ENCODE results near the gene TUBGCP6. TPM values are rescaled to one million over a fixed set of nuclear protein-coding genes. Genes with fewer than 3 reads are reported as not detected.

TUBGCP6 gene
- total RNA-seq, 2 experiments from 2014 or later: 44.5 to 47.8 TPM

DNA sequence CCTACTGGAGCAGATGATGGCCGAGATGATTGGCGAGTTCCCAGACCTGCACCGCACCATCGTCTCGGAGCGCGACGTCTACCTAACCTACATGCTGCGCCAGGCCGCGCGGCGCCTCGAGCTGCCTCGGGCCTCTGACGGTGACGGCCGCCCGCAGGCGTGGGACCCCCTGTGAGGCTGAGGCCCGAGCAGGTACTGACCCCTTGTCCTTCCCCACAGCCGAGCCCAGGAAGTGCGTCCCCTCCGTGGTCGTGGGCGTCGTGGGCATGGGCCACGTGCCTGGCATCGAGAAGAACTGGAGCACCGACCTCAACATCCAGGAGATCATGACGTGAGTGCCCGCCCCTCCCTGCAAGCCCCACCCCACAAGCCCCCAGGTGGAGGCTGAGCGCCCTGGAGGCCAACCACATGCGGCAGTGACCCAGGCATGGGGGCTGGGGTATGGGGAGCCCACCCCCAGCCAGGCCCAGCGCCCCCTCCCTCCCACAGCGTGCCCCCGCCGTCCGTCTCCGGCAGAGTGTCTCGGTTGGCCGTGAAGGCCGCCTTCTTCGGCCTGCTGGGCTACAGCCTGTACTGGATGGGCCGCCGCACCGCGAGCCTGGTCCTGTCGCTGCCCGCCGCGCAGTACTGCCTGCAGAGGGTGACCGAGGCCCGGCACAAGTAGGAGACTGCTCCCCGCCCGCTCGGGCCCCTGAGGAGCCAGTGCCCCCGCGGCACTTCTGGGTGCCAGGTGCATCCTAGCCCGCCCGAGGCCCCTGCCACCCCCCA is 46.8 kb downstream of the TUBGCP6 start:
- H3K27ac Mint-ChIP-seq: no peak overlapping the region
- no peaks in the 10 kb centered on the region for H3K9me3 Mint-ChIP-seq
- H3K4me3 Mint-ChIP-seq: no peak overlapping the region
- CTCF ChIA-PET: no interaction called here
- no peak for DNase-seq
- H3K36me3 Mint-ChIP-seq (ENCODE audit: low read depth): peaks cover 4% of the 10 kb centered on the region
- H3K4me1 Mint-ChIP-seq (ENCODE audit: low read depth): peaks cover 19% of the 10 kb centered on the region
- no peaks in the 10 kb centered on the region for H3K27me3 Mint-ChIP-seq (ENCODE audit: low read depth)
- intact Hi-C loops (cut with micrococcal nuclease): no loop called here

DNA sequence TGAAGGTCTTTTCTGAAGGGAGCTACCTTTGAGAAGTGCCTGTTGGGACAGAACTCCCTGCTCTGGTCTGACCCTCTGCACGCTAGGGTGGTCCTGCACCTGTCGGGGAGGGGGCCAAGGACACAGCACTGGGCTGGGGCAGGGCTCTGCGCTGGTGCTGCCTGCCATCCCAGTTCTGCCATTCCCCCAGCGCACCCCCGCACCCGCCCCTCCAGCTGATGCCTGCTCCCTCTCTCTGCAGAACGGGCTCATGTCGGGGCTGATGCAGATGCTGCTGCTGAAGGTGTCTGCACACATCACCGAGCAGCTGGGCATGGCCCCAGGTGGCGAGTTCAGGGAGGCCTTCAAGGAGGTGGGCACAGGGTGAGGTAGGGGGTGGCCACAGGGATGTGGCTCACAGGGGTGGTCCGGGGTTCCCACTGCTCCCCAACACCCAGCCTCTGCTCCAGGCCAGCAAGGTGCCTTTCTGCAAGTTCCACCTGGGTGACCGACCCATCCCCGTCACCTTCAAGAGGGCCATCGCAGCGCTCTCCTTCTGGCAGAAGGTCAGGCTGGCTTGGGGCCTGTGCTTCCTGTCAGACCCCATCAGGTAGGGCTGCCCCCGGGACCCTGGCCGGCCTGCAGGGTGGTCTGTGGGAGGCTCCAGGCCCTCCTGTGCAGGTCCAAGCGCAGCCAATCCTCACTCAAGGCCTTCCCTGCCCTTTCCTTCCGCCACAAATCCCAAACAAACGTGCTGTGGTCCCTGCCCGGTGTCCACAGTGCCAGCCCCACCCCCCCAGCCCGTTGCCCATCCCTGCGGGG is 47.6 kb downstream of the TUBGCP6 start:
- Mint-ChIP-seq H3K4me3 (no peak overlapping the region), H3K27me3 (ENCODE audit: low read depth) (no peaks in the 10 kb centered on the region), H3K27ac (no peak overlapping the region), H3K4me1 (ENCODE audit: low read depth) (peaks cover 21% of the 10 kb centered on the region), H3K36me3 (ENCODE audit: low read depth) (peaks cover 4% of the 10 kb centered on the region), H3K9me3 (no peaks in the 10 kb centered on the region)
- no peak for DNase-seq
- intact Hi-C loops (cut with micrococcal nuclease): no loop called here
- CTCF ChIA-PET: no interaction called here

DNA sequence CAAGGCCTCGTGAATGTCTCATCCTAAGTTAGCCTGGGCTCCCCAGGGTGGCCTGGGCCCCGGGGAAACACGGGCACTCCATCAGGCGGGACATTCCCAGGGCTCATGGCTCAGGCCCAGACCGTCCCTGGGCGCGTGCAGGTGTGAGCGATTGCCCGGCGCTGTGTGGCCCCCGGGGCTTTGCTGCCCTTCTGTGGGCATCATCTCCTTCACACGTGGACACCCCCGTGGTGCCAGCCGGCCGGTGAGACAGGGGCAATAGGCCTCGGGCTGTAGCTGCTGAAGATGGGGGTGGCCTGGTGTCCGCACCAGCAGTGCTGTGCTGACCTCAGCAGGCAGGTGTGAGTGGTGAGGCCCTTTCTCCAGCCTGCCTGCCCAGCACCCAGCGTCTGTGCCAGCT is 48.6 kb downstream of the TUBGCP6 start:
- CTCF ChIA-PET: no interaction called here
- Mint-ChIP-seq H3K4me1 (ENCODE audit: low read depth) (peaks cover 27% of the 10 kb centered on the region), H3K27me3 (ENCODE audit: low read depth) (no peaks in the 10 kb centered on the region), H3K9me3 (no peaks in the 10 kb centered on the region), H3K36me3 (ENCODE audit: low read depth) (peaks cover 11% of the 10 kb centered on the region), H3K27ac (no peak overlapping the region), H3K4me3 (no peak overlapping the region)
- DNase-seq: no peak
- intact Hi-C loops (cut with micrococcal nuclease): no loop called here

DNA sequence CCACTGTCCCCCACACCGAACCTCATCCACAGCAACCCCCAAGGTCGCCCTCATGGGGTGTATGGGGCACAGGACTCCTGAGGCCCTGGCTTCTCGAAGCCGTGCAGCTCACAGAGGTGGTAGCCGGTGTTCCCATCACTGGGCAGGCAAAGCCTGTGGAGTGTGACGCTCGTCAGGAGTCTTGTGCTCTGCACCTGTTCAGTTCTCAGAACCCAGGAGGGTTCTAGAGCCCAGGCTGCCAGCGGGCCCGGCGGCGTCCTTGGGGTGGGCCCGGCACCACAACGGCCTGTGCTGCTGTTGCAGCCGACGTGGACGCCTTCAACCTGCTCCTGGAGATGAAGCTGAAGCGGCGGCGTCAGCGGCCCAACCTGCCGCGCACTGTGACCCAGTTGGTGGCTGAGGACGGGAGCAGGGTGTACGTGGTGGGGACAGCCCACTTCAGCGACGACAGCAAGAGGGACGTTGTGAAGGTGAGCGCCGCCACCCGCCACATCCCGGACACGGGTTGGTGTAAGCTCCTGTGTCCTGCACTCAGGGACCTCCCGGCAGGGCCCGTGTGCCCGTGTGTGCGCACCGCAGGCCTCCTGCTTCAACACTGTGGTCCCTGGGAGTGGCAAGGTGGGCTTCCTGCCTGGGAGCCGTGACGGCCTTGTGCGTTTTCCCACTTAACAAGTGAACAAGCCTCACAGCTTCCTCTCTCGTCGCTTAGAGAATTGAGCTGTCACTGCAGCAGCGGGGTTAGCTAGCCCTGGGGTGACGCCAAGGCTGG is 50.6 kb downstream of the TUBGCP6 start:
- Mint-ChIP-seq H3K36me3 (ENCODE audit: low read depth) (peaks cover 13% of the 10 kb centered on the region), H3K27ac (no peak overlapping the region), H3K4me3 (no peak overlapping the region), H3K9me3 (no peaks in the 10 kb centered on the region), H3K27me3 (ENCODE audit: low read depth) (no peaks in the 10 kb centered on the region), H3K4me1 (ENCODE audit: low read depth) (peaks cover 34% of the 10 kb centered on the region)
- no peak for DNase-seq
- CTCF ChIA-PET: no interaction called here
- intact Hi-C loops (cut with micrococcal nuclease): loop anchor here (5.0 kb wide), 4 partner anchors 177 to 367 kb away; partner anchors contain the start of genes BRD1 and PIM3

DNA sequence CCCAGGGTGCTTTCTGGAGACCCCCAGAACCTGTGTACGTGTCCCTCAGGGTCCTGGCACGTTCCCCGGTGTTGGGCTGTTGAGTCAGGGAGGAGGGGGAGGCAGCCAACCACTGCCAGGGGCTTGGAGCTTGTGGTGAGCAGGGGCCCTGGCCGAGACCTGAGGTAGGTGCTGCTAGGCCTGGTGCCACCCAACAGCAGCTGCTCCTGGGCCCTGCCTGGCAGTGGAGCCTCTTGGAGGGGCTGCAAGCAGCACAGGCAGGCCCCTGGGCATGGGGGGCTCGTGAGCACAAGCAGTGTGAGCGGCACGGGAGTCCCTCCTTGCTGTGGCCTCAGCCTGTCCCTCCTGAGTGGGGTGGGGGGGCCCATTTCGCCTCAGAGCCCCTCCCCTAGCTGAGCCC is 51.2 kb downstream of the TUBGCP6 start:
- no peaks in the 10 kb centered on the region for H3K27me3 Mint-ChIP-seq (ENCODE audit: low read depth)
- H3K4me1 Mint-ChIP-seq (ENCODE audit: low read depth): peaks cover 39% of the 10 kb centered on the region
- intact Hi-C loops (cut with micrococcal nuclease): loop anchor here (5.0 kb wide), 4 partner anchors 176 to 366 kb away; partner anchors contain the start of genes BRD1 and PIM3
- no peak overlapping the region for H3K4me3 Mint-ChIP-seq
- H3K9me3 Mint-ChIP-seq: no peaks in the 10 kb centered on the region
- CTCF ChIA-PET: no interaction called here
- DNase-seq: no peak
- peaks cover 13% of the 10 kb centered on the region for H3K36me3 Mint-ChIP-seq (ENCODE audit: low read depth)
- no peak overlapping the region for H3K27ac Mint-ChIP-seq

DNA sequence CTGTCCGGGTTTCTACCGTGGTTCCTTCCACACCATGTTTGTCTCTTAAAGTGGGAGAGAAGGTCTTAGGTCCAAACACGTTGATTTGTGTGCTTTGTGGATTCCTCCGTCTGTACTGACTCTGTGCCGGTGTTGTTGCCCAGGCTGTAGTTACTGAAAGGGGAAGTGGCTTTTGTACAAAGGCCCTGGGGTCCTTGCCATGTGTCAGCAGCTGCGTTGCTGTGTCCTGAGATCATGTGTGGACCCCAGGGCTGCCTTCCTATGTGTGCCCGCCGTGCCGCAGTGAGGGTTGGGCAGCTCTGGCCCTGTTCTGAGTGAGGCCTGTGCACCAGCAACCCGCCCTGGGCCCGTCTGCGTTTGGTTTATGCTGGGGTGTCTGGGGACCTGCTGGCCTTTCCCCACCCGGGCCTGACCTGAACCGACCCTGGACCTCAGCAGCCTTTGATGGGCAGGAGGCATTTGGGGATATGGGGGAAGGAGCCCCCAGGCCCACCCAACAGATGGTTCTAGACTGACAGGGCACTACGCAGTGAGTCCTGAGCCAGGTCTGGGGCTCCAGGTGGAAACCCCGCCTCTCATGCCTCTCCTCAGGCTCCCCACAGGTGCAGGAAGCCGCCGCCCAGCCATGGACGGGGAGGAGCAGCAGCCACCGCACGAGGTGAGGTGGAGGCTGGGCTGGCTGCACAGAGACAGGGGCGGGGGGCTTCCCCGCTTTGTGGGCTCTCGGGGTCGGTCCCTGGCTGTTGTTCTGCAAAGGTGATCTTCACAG is 52.2 kb downstream of the TUBGCP6 start:
- H3K4me1 Mint-ChIP-seq (ENCODE audit: low read depth): peaks cover 45% of the 10 kb centered on the region
- H3K27me3 Mint-ChIP-seq (ENCODE audit: low read depth): no peaks in the 10 kb centered on the region
- H3K36me3 Mint-ChIP-seq (ENCODE audit: low read depth): peaks cover 12% of the 10 kb centered on the region
- H3K4me3 Mint-ChIP-seq: peak overlapping the region; percentile 84
- peak; percentile 53 for DNase-seq
- H3K9me3 Mint-ChIP-seq: no peaks in the 10 kb centered on the region
- intact Hi-C loops (cut with micrococcal nuclease): loop anchor here (5.0 kb wide), 4 partner anchors 175 to 365 kb away; partner anchors contain the start of genes BRD1 and PIM3
- CTCF ChIA-PET: interaction anchor here (3.3 kb wide), 1 partner anchor 43 kb away, joined by 15 read pairs; no protein-coding TSS in a partner anchor
- H3K27ac Mint-ChIP-seq: peak overlapping the region; percentile 88

DNA sequence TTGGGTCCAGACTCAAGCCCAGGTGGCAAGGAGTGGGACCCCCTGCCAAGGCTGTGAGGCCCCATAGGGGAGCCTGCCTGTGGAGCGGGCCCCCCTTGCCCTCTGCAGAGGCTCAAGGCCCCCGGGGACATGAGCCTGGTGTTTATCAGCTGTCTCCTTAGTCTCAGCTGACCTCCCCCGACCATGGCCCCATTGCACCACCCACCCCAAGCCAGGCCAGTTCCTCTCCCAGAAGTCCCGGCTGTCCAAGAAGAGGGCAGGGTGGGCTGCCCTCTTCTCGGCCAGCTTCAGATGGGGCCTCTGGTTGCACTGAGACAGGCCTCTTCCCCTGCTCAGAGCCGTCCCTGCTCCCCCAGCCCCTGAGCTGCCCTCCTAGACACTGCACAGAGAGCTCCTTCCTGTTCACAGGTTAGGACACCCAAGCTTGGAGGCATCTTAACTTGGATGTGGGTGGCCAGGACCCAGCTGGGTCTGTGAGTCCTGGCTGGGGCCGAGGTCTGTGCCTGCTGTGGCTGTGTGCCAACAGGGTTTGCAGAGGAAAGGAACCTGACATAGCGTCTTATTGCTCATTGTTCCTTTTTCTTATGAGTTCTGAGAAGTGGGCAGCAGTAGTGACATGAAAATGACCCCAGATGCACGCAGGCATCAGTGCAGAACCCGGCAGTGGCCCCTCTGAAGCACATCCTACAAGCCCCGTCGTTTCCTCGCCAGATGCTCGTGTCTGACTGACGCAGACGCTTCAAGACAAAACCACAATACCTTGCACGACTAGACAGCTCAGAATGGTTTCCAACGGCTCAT is 53.7 kb downstream of the TUBGCP6 start:
- Mint-ChIP-seq H3K4me1 (ENCODE audit: low read depth) (peaks cover 53% of the 10 kb centered on the region), H3K27me3 (ENCODE audit: low read depth) (no peaks in the 10 kb centered on the region), H3K27ac (peak overlapping the region; percentile 88), H3K9me3 (no peaks in the 10 kb centered on the region), H3K36me3 (ENCODE audit: low read depth) (peaks cover 14% of the 10 kb centered on the region), H3K4me3 (peak overlapping the region; percentile 84)
- intact Hi-C loops (cut with micrococcal nuclease): loop anchor here (1.0 to 5.0 kb wide), 8 partner anchors 9 to 364 kb away; partner anchors contain the start of genes BRD1, PANX2 and PIM3
- DNase-seq: peak; percentile 84
- CTCF ChIA-PET: interaction anchor here (0.5 to 3.3 kb wide), 8 partner anchors 11 to 261 kb away, joined by 3 to 15 read pairs (median 6); no protein-coding TSS in a partner anchor

DNA sequence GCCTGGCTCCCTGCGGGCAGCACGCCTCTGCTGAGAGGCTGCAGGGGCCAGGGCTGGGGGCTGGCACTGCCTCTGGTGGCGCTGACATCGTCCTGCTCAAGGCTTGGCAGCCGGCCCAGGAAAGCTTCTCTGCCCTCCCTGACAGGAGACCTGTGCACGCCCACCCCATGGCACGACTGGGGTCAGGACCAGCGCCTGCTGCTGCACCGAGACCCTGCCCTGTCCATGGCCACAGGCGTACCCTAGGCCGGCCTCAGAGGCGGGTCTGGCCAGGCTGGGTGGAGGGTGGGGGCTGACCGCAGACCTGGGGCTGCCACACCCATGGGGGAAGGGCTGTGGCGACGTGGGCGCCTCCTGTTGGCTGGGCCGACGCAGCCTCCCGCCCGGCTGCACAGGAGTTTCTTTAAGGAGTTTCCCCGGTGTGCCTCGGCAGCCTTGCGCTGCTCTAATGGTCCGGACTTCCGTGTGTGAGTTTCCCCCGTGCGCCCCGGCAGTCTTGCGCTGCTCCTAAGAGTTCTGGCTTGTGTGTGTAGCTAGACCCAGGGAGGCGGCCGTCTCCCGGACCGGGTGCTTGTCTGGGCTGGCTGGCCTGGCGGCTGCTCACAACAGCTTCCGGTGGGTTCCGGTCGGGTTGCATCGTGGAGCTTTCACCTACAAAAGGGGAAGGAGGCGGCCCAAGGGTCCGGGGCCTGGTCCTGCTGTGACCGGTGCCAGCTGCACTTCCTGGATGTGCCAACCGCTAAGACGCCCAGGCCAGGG is 54.5 kb downstream of the TUBGCP6 start:
- peak; percentile 83 for DNase-seq
- H3K4me1 Mint-ChIP-seq (ENCODE audit: low read depth): peaks cover 55% of the 10 kb centered on the region
- CTCF ChIA-PET: interaction anchor here (1.2 to 3.3 kb wide), 6 partner anchors 11 to 260 kb away, joined by 4 to 15 read pairs (median 6); no protein-coding TSS in a partner anchor

DNA sequence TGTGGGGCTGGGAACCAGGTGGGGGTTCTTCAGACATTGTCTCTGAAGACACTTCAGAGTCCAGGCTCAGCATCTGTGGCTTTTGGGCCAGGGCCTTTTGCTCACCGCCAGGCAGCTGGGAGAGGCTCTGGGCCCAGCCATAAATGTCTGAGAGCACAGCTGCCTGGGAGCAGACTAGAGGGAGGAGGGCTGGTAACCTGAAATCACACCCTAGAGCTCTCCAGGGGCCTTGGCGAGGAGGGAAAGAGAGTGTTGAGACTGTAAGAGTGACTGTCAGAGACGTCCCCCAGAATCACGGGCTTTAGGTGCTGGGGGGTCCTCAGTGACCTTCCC is 55.0 kb downstream of the TUBGCP6 start:
- DNase-seq: no peak
- intact Hi-C loops (cut with micrococcal nuclease): loop anchor here (1.0 to 5.0 kb wide), 6 partner anchors 41 to 363 kb away; partner anchors contain the start of genes BRD1 and PIM3
- Mint-ChIP-seq H3K4me3 (peak overlapping the region; percentile 84), H3K27ac (peak overlapping the region; percentile 88), H3K36me3 (ENCODE audit: low read depth) (peaks cover 14% of the 10 kb centered on the region), H3K27me3 (ENCODE audit: low read depth) (no peaks in the 10 kb centered on the region), H3K9me3 (no peaks in the 10 kb centered on the region), H3K4me1 (ENCODE audit: low read depth) (peaks cover 53% of the 10 kb centered on the region)
- CTCF ChIA-PET: interaction anchor here (1.2 to 3.3 kb wide), 4 partner anchors 12 to 259 kb away, joined by 4 to 15 read pairs (median 4); no protein-coding TSS in a partner anchor

More for the DNA sequence above, 54.5 kb downstream of the TUBGCP6 start:
- Mint-ChIP-seq H3K36me3 (ENCODE audit: low read depth) (peaks cover 14% of the 10 kb centered on the region), H3K9me3 (no peaks in the 10 kb centered on the region), H3K27ac (peak overlapping the region; percentile 88), H3K4me3 (peak overlapping the region; percentile 84), H3K27me3 (ENCODE audit: low read depth) (no peaks in the 10 kb centered on the region)
- intact Hi-C loops (cut with micrococcal nuclease): loop anchor here (1.0 to 5.0 kb wide), 6 partner anchors 41 to 363 kb away; partner anchors contain the start of genes BRD1 and PIM3

DNA sequence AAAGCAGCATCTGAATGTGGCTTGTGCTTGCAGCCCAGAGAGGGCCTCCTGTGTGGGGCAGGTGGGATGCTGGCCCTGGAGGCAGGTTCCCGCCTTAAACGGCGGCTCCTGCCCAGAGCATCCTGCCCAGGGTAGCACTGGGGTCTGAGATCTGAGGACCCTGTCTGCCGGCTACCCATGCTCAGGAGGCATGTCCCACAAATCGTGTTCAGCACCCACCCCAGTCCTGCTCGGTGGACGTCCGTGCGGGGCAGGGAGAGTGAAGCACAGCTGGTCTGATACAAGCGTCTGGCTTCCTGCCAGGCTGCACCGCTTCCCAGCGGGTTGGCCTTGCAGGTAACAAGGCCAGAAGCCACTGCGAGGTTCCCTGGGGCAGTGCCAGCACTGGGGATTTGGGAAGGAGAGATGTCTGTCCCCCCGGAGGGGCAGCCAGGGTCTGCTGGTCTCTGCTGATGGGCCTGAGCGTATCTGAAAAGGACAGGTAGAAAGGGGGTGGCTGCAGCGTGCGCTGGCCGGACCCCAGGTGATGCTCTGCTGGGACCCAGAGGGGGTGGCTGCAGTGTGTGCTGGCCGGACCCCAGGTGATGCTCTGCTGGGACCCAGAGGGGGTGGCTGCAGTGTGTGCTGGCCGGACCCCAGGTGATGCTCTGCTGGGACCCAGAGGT is 55.5 kb downstream of the TUBGCP6 start:
- DNase-seq: no peak
- peak overlapping the region; percentile 43 for H3K4me3 Mint-ChIP-seq
- H3K27me3 Mint-ChIP-seq (ENCODE audit: low read depth): no peaks in the 10 kb centered on the region
- intact Hi-C loops (cut with micrococcal nuclease): no loop called here
- peak overlapping the region; percentile 41 for H3K27ac Mint-ChIP-seq
- H3K36me3 Mint-ChIP-seq (ENCODE audit: low read depth): peaks cover 14% of the 10 kb centered on the region
- peaks cover 55% of the 10 kb centered on the region for H3K4me1 Mint-ChIP-seq (ENCODE audit: low read depth)
- H3K9me3 Mint-ChIP-seq: no peaks in the 10 kb centered on the region
- CTCF ChIA-PET: interaction anchor here (3.3 kb wide), 1 partner anchor 40 kb away, joined by 15 read pairs; no protein-coding TSS in a partner anchor
